Choroid plexus epithelial cell (primary cell): Measurements from ENCODE around the gene HIPK3.
"Not testable (repeated sequence)": the region's sequence is repeated elsewhere in the genome, so short reads cannot be mapped to it uniquely, and the experiment has no call there.

Experiments
- DNase-seq: peaks from one replicate; pipeline ENCODE4 v3.0.0-alpha.2; 2010; ENCODE audit warnings: low read depth
- H3K4me3 ChIP-seq: 2 replicates; pipeline ENCODE4 v1.5.1; 2011; ENCODE audit warnings: low read depth, mild to moderate bottlenecking, control low read depth, low read length, moderate library complexity
- TF ChIP-seq, protein P1 (sequence below): conservative IDR thresholded peaks from 2 replicates; pipeline ENCODE4 v1.5.1; 2011; ENCODE audit warnings: low read depth, mild to moderate bottlenecking, control low read depth, inconsistent platforms, low read length, moderate library complexity

HIPK3 gene

DNA sequence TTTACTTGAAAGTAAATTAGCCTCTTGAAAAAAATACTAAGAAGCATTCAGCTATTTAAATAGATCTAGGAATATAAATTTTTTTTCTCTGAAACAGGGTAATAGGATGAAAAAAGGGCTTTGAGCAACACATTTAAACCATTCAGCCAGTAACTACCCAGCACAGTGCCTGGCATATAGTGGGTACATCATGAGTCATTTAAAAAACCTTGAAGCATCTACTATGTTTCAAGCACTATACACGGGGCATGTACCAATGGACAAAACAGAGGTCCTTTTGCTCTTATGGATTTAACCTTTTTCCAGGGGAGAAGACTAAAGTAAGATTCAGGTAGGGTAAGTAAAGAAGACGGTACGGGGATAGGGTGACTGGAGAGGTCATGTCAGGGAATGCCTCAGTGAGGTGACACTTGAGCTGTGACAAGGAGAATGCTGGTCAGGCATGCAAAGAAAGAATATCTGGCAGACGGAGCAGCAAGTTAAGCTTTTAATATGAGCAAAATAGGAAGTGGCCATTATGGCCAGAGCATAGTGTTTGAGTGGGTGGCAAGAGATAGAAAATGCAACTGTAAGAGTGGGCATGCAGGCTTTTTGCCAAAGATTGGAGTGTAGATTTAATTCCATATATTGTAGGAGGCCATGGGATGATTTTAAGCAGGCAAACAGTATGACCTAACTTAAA lies 101.1 kb downstream of the HIPK3 start:
- DNase-seq = no peak
- TF ChIP-seq, protein P1, sequence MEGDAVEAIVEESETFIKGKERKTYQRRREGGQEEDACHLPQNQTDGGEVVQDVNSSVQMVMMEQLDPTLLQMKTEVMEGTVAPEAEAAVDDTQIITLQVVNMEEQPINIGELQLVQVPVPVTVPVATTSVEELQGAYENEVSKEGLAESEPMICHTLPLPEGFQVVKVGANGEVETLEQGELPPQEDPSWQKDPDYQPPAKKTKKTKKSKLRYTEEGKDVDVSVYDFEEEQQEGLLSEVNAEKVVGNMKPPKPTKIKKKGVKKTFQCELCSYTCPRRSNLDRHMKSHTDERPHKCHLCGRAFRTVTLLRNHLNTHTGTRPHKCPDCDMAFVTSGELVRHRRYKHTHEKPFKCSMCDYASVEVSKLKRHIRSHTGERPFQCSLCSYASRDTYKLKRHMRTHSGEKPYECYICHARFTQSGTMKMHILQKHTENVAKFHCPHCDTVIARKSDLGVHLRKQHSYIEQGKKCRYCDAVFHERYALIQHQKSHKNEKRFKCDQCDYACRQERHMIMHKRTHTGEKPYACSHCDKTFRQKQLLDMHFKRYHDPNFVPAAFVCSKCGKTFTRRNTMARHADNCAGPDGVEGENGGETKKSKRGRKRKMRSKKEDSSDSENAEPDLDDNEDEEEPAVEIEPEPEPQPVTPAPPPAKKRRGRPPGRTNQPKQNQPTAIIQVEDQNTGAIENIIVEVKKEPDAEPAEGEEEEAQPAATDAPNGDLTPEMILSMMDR = no peak
- no peak overlapping the region for H3K4me3 ChIP-seq

DNA sequence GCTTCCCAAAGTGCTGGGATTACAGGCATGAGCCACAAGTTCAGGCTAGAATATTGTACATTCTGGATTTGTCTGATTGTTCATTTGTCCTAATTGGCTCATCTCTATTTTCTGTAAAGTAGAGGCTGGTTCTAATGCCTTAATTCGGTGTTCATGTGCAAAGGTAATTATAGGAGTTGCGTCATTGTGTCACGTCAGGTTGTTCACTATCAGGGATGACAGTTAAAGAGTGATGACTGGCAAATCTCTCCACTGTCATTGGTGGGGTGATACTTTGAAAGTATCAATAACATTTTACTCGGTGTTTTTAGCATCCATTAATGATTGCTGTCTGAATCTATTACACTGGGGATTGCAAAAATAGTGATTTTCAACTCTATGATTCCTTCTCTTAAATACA lies 103.5 kb downstream of the HIPK3 start:
- no peak for DNase-seq
- no peak overlapping the region for H3K4me3 ChIP-seq
- TF ChIP-seq, protein P1 = no peak

DNA sequence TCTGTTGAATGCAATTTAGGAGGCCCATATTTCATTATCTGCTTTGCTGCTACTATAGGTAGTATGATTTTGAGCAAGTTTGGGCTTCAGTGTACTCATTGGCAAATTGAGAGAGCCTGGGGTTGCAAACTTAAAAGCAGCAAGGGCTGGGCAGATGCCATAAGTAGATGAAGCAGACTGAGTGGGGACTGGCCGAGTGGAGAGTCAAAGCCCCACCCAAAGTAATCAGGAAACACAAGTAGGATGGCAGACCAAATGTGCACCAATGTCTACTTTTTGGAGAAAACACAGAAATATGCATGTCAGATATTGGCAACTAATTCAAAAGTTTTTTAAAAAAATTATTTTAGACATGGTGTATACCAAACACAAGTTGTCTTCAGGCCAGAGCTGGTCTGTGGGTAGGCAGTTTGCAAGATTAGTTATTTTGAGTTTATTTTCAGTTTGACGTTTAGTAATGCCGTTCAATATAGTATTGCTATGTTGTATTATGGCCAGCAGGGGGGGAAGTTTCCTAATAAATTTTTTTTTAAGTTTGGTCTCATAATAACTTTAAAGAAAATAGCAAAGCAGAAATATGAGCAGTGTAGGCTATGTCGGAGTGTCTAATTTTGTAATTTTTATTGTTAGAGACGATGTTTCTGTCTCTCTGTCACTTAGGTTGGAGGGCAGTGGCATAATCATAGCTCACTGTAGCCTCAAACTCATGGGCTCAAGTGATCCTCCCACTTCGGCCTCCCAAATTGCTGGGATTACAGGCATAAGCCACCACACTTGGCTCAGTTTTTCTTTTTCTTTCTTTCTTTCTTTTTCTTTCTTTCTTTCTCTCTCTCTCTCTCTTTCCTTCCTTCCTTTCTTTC lies 105.1 kb downstream of the HIPK3 start:
- TF ChIP-seq, protein P1 = peak; percentile 52
- peak; percentile 70 for DNase-seq

DNA sequence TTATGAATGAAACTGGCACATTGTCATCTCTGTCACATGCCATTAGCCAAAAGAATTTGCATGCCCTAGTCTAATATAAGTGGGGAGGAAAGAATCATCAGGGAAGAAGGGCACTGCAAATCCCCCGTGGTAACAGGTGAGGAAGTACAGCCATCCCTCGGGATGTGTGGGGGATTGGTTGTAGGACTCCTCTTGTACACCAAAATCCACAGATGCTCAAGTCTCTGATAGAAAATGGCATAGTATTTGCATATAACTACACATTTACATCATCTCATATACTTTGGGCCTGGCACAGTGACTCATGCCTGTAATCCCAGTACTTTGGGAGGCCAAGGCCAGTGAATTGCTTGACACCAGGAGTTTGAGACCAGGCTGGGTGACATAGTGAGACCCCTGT lies 109.7 kb downstream of the HIPK3 start:
- no peak overlapping the region for H3K4me3 ChIP-seq
- TF ChIP-seq, protein P1 = no peak
- DNase-seq = no peak

More for the DNA sequence above, 105.1 kb downstream of the HIPK3 start:
- no peak overlapping the region for H3K4me3 ChIP-seq

DNA sequence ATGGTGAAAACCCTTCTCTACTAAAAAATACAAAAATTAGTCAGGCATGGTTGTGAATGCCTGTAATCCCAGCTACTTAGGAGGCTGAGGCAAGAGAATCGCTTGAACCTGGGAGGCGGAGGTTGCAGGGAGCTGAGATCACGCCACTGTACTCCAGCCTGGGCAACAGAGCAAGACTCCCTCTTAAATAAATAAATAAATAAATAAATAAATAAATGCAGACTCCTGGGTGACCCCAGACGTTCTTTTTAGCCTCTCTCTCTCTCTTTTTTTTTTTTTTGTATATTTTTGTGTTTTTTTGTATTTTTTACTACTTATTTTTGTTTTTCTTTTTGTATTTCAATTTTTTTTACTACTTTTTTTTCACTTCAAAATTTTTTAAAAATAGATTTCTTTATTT lies 111.3 kb downstream of the HIPK3 start:
- not testable (repeated sequence) for H3K4me3 ChIP-seq, DNase-seq

DNA sequence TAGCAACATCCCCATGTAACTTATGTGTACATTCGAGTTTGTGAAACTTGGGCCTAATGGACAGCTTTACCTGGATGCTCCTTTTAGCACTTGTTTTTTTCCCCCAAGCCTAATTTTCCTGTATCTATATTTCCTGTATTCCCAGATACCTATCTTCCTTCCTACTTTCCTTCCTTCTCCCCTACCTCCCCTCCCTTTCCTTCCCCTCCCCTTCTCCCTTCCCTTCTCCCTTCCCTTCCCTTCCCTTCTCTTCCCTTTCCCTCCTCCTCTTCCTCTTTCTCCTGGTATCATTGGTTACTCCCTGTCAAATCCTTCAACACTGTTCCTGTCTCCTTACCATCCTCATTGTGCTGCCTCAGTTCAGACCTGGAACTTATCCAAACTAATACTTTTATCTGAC lies 111.8 kb downstream of the HIPK3 start:
- H3K4me3 ChIP-seq = no peak overlapping the region
- TF ChIP-seq, protein P1 = no peak
- no peak for DNase-seq

DNA sequence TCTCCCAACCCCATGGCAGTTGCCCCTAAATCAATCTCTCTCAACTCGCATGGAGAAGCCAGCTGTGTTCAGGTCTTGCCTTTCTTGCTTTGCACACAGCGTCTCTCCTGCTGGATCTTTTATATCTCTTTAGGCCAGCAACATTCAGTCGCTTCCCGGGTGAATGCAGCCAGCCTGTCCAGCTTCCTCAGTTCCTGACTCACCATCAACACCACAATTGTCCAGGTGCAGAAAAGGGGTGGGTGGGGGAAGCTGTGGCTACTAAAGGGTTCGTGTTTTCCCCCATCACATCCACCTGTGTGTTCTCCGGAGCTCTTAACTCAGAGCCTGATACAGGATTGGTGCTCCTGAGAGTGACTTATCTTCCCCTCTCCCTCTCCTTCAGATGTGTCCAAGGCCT lies 116.5 kb downstream of the HIPK3 start:
- no peak overlapping the region for H3K4me3 ChIP-seq
- TF ChIP-seq, protein P1 = no peak
- no peak for DNase-seq
